HG02678 (cell line): ENCODE results near the gene MYH6.
"Not testable (repeated sequence)": the region's sequence is repeated elsewhere in the genome, so short reads cannot be mapped to it uniquely, and the experiment has no call there.

Experiments
- ATAC-seq: cut with Tn5 transposase; IDR thresholded peaks from one replicate; pipeline ENCODE4 v1.9.1; 2021; ENCODE audit warnings: mild to moderate bottlenecking, moderate library complexity; ENCODE audit not compliant: unreplicated experiment

MYH6 gene

GRCh38 chr14:23436327-23437132, 28.5 kb upstream of the MYH6 start:
- ATAC-seq, result no peak

- ATAC-seq, result no peak
These were observed 27.7 kb upstream of the MYH6 start, which contains the start of gene MYH7 for GRCh38 chr14:23435543-23436326. TSS of gene MYH7 (minus strand) at chr14:23435660. CDS start at chr14:23433732, 1,928 bp downstream.

DNA sequence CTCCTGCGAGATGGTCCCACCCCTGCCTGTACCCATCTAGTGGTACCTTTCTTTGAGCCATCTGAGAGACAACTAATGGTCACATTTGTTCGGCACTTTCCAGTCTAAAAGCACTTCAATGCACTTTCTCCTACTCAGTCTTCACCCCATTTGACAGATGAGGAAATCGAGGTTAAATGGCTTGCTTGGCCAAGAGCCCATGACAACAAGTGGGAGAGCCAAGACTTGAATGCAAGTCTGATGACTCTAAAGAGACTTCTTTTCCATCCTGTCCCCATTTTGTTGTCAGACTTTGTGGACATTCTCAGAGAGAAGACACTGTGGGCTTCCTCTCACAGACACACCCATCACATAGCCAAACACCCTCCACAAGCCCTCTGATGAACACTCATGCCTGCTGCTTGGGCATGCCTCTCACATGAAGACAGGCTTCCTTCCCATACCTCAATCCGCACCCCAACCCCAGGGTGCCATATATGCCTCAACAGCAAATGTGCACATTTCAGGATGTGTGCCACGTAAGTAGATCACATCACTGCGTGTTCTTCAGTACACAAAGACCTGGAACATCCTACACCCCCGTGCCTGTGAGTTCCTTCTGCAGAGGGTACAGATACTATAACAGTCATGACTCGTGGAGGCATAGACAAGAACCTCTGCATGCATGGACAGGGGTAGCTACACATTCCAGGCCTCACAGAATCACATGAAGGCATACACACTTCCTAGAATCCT, 26.6 kb upstream of the MYH6 start:
- no peak for ATAC-seq

DNA sequence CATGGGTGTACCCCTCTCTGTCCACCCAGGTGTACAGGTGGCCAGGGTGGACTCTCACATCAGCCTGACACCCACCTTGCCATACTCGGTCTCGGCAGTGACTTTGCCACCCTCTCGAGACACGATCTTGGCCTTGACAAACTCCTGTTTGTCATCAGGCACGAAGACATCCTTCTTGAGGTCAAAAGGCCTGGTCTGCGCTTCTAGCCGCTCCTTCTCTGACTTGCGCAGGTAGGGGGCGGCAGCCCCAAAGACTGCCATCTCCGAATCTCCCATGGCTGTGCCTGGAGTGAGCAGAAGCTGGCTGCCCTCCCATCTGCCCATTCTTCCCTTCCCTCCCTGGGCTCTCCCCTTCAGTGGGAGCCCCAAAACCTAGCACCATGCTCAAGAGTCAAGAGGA, 25.4 kb upstream of the MYH6 start:
- no peak for ATAC-seq

DNA sequence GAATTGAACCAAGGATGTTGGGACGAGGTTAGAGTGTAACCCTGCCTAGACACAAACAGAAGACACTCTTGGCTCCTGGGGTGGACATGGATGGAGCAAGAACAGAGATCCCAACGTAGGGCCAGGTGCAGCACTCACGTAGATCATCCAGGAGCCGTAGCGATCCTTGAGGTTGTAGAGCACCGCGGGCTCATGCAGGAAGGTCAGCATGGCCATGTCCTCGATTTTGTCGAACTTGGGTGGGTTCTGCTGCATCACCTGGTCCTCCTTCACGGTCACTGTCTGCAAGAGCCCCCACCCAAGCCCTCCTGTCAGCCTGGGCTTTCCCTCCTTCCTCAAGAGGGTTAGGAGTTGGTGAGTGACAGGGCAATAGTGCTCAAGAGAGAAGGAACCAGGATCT, 24.9 kb upstream of the MYH6 start:
- ATAC-seq, result no peak

DNA sequence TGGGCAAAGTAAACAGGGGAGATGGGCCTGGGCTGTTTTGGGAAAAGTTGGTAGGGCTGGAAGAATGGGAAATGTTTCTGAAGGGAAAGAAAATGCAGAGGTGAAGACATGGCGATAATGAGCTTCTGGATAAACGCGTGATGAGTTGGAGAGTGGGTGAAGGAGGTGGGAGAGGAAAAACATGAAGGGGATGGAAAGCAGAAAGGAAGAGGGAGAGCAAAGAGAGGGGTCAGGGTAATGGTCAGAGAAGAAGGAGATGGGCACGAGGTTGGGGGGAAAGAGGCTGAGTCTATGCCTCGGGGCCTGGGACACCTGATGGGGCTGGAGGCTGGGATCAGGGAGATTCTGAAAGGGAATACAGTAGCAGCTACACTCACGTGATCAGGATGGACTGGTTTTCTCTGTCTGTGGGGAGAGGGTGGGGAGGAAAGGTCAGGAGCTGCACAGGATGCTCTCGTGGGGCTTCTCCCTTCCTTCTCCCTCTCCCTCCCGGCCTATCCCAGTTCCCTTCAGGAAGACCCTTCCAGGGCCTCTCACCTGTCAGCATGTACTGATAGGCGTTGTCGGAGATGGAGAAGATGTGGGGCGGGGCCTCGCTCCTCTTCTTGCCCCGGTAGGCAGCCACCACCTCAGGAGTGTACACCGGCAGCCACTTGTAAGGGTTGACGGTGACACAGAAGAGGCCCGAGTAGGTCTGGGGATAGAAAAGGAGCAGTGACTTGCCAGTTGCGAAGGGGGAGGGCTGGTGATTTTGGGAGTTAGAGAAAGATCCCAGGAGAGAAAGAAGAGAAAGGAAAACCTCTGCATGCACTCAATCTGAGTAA, 24.2 kb upstream of the MYH6 start:
- no peak for ATAC-seq

GRCh38 chr14:23431486-23431885, 23.4 kb upstream of the MYH6 start:
- ATAC-seq, result no peak

DNA sequence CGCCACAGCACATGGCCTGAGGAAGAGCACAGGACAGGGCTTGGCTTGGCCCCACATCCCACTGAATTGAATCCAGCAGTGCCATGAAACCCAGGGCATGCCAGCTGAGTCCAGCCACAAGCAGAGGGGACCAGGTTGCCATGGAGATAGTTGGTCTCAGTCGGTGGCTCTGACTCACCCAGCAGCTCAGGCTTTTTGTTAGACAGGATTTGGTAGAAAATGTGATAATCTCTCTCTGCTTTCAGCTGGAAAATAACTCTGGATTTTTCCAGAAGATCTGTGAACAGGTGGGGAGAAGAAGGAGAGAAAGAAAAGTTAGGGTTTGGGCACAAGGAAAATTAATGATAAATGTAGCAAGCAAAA, 22.6 kb upstream of the MYH6 start:
- ATAC-seq, result no peak

DNA sequence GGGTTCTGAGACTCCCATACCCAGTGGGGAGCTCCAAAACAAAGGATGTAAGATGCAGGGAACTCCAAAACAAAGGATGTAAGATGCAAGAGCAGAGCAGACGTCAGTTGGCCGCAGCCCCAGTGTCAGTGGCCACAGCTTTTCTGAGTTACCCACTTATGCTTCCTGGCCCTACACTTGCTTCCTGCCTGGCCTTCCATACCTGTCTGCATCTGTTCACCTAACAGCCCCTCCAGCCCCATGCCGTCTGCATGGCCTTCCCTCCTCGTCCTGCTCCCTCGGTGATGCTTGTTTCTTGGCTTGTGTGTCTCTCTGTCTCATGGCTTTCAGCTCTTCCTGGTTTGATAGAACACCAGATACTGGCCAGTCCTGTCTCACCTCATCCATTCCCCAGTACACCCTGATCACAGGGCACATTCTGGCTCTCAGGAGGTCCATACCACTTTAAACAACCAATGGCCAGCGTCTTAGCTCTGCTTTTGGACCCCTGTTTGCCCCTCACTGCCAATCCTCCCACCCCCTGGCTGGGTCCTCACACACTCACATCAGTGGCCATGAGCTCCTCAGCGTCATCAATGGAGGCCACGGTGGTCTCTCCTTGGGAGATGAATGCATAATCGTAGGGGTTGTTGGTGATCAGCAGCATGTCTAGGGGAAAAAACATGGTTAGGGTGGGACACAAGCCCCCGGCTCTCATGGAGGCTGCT, 22.1 kb upstream of the MYH6 start:
- ATAC-seq, result no peak

GRCh38 chr14:23428686-23429495, 20.8 kb upstream of the MYH6 start:
- no peak for ATAC-seq

GRCh38 chr14:23425798-23426197, 17.7 kb upstream of the MYH6 start:
- ATAC-seq, result not testable (repeated sequence)

GRCh38 chr14:23425169-23425568, 17.1 kb upstream of the MYH6 start:
- no peak for ATAC-seq

DNA sequence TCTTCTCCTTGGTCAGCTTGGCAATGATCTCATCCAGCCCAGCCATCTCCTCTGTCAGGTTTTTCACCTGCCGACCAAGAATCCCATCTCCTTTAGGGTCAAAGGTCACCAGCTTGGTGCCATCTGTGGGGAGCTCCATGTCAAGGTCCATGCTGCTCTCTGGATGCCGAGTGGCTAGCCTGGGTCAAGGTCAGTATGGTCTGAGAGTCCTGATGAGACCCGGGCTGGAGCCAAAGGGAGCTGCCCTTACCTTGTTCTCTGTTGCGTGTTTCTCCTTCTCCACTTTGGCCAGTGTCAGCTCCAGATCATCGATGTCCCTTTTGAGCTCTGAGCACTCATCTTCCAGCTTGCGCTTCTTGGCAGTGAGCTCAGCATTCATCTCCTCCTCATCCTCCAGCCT, 15.6 kb upstream of the MYH6 start:
- no peak for ATAC-seq

GRCh38 chr14:23421594-23421993, 13.5 kb upstream of the MYH6 start:
- ATAC-seq, result no peak

GRCh38 chr14:23419646-23420045, 11.6 kb upstream of the MYH6 start:
- ATAC-seq, result not testable (repeated sequence)

DNA sequence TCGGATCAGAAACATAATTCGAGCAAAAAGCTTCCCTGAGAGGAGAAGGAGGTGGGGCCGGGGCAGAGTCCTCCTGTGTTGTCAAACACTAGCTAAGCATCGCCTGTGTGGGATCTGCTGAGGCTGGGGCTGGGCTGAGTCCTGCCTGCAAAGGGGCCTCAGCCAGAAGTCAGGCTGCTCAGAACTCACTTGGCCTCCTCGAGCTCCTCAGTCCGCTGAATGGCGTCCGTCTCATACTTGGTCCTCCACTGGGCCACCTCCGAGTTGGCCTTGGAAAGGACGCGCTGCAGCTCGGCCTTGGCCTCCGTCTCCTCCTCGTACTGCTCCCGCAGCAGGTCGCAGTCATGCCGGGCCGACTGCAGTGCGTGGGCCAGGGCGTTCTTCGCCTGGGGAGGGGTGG, 9.9 kb upstream of the MYH6 start:
- no peak for ATAC-seq

DNA sequence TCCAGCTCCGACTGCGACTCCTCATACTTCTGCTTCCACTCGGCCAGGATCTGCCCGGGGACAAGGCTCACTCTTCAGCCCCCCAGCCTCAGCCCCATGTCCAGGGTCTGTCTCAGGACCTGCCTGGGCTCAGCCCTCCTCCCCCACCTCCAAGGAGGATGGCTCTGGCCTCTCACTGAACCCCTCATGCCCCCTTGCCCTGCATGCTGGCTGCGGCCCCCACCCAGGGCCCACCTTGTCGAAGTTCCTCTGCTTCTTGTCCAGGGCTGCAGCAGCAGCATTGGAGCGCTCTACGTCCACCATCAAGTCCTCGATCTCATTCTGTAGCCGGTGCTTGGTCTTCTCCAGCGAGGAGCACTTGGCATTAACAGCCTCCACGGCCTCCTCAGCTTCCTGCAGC, 9.2 kb upstream of the MYH6 start:
- ATAC-seq, result not testable (repeated sequence)

DNA sequence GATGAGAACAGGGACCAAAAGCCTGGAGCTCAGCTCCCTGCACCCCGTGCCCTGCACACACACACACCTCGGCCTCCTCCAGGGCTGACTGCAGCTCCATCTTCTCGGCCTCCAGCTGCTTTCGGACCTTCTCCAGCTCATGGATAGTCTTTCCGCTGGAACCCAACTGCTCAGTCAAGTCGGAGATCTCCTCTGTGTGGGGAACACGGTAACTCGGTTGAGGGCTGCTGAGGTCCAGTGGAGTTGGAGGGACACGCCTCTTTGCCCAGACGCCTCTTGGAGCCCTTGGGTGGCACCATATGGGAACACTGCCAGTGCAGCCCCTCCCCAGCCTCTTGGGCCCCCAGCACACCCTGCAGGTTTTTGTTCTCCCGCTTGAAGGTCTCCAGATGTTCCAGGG, 8.7 kb upstream of the MYH6 start:
- ATAC-seq, result no peak
